ENCODE measurements around the gene ALDH3B1.

- no peak for TF ChIP-seq CTCF (IDR thresholded peaks at IDR 0.05; ENCODE audit: poor library complexity)
- TF ChIP-seq EZH2phosphoT487 (IDR thresholded peaks at IDR 0.05; ENCODE audit: low read depth, severe bottlenecking, unreplicated experiment): no peak
- no peak for TF ChIP-seq EZH2 (IDR thresholded peaks at IDR 0.05; ENCODE audit: borderline replicate concordance)
Measured at GRCh38 chr11:68006606-68007166, 3.4 kb upstream of the ALDH3B1 start.

Measured in hepatocyte (in vitro differentiated cells).